HepG2 (cell line): Measurements from ENCODE around the gene TPX2. TPM values are rescaled to one million over a fixed set of nuclear protein-coding genes. Genes with fewer than 3 reads are reported as not detected.

ENCODE experiments used
- ADNP ChIP-seq: sonication (generic); formaldehyde crosslinking; IDR thresholded peaks from 2 replicates; pipeline ENCODE4 v1.4.0; 2020; ENCODE audit warnings: missing genetic modification reagents
- CENPX ChIP-seq: sonication (generic); formaldehyde crosslinking; IDR thresholded peaks from 2 replicates; pipeline ENCODE4 v1.9.0; 2021; ENCODE audit warnings: mild to moderate bottlenecking, missing genetic modification reagents, moderate library complexity
- CHCHD3 ChIP-seq: sonication (generic); formaldehyde crosslinking; IDR thresholded peaks from 2 replicates; pipeline ENCODE4 v1.8.0; 2022; ENCODE audit warnings: mild to moderate bottlenecking, missing genetic modification reagents, moderate library complexity
- ISL2 ChIP-seq: sonication (generic); formaldehyde crosslinking; IDR thresholded peaks from 2 replicates; pipeline ENCODE4 v1.5.0; 2020; ENCODE audit warnings: missing genetic modification reagents
- KMT2B ChIP-seq: IDR thresholded peaks from 2 replicates; pipeline ENCODE4 v1.6.1; 2016; ENCODE audit warnings: missing genetic modification reagents, missing compliant biosample characterization
- SMARCE1 ChIP-seq: fragments of 450-650 bp; IDR thresholded peaks from 2 replicates; pipeline ENCODE4 v1.6.1; 2017; ENCODE audit warnings: borderline replicate concordance
- SPEN ChIP-seq: sonication (generic); formaldehyde crosslinking; IDR thresholded peaks from 2 replicates; pipeline ENCODE4 v1.5.1; 2020; ENCODE audit warnings: low read depth, mild to moderate bottlenecking, missing genetic modification reagents
- ZNF224 ChIP-seq: sonication (generic); formaldehyde crosslinking; IDR thresholded peaks from 2 replicates; pipeline ENCODE4 v1.5.0; 2020; ENCODE audit warnings: mild to moderate bottlenecking, missing genetic modification reagents
- ZNF749 ChIP-seq: sonication (generic); formaldehyde crosslinking; IDR thresholded peaks from 2 replicates; pipeline ENCODE4 v1.8.0; 2022; ENCODE audit warnings: mild to moderate bottlenecking, missing genetic modification reagents, moderate library complexity, borderline replicate concordance
- polyA plus RNA-seq, 8 experiments: library from polyadenylated mRNA; depleted of rRNA in 3 of 8; stranded (reverse) in 7 of 8; unstranded in 1 of 8; fragments of >200 nt; fragmentation: Illumina TruSeq in 4 of 8; extraction: Trizol in 4 of 8; gene quantifications; 2 replicates each; pipeline versions ENCODE4 v1.2.1 to v1.2.3, GENCODE V29; 2011 to 2016; ENCODE audit warnings: low read depth in 4 of 8, missing spikeins in 1 of 8, mixed read lengths in 1 of 8; ENCODE audit not compliant: insufficient read depth in 1 of 8
- total RNA-seq, 5 experiments: library from RNA; depleted of rRNA; stranded (reverse); fragments of >200 nt; fragmentation: Illumina TruSeq; extraction: Trizol; gene quantifications; 2 replicates each; pipeline ENCODE4 v1.2.3, GENCODE V29; 2016; ENCODE audit warnings: low read depth in 1 of 5
- TF ChIP-seq, protein P1 (sequence below): IDR thresholded peaks from 2 replicates; pipeline ENCODE4 v1.4.0; 2020; ENCODE audit warnings: mild to moderate bottlenecking, missing genetic modification reagents
- TF ChIP-seq, protein P2 (sequence below): sonication (generic); formaldehyde crosslinking; IDR thresholded peaks from 2 replicates; pipeline ENCODE4 v1.4.0; 2020; ENCODE audit warnings: missing genetic modification reagents
- TF ChIP-seq, protein P3 (sequence below): sonication (generic); formaldehyde crosslinking; IDR thresholded peaks from 2 replicates; pipeline ENCODE4 v1.4.0; 2020; ENCODE audit warnings: missing genetic modification reagents
- TF ChIP-seq, protein P4 (sequence below): sonication (generic); formaldehyde crosslinking; IDR thresholded peaks from 2 replicates; pipeline ENCODE4 v1.8.0; 2022; ENCODE audit warnings: missing genetic modification reagents, mild to moderate bottlenecking, moderate library complexity, borderline replicate concordance

The TPX2 gene
- total and polyA plus RNA-seq, 2 of the 13 experiments (the other 11 are each of a cell fraction or from before 2014, with no cell fraction given), result 34.3 to 124 TPM

DNA sequence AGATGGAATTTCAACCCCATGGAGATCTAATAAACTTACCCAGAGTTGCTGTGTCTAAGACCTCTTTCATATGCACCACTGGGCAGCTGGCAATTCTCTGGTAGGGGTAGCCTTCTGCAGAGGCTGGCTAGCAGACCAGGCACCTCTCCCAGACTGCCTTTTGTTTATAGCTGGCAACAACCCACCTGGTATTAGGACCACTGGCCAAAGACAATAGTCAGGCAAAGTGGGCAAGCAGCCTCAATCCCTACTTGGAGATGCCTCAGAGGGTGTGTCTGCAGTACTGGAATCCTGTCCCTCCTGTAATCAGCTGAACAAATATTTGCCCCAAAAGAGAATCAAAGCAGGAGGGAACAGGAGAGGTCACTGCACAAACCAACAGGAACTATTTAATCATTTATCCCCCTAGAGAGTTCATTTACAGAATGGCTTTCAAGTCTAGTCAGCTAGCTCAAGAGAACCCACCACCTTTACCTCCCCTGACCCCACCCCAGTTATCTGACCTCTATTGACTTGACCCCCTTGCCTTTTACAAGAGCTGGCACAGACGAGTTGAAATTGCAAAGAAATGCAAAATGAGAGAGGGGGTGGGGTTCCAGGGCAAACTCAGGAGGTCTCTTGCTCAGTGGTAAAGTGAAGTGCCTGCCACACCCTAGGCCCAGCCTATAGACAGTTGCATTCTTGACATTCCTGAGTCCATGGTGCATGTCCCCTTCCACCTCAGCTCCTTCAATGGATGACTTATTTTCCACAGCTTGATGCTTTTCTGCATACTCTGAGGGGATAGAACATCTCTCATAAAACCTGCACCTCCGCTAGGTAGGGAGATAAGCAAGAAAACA is 19.2 kb upstream of the TPX2 start (continued):
- TF ChIP-seq SMARCE1, result no peak
- TF ChIP-seq, protein P1, sequence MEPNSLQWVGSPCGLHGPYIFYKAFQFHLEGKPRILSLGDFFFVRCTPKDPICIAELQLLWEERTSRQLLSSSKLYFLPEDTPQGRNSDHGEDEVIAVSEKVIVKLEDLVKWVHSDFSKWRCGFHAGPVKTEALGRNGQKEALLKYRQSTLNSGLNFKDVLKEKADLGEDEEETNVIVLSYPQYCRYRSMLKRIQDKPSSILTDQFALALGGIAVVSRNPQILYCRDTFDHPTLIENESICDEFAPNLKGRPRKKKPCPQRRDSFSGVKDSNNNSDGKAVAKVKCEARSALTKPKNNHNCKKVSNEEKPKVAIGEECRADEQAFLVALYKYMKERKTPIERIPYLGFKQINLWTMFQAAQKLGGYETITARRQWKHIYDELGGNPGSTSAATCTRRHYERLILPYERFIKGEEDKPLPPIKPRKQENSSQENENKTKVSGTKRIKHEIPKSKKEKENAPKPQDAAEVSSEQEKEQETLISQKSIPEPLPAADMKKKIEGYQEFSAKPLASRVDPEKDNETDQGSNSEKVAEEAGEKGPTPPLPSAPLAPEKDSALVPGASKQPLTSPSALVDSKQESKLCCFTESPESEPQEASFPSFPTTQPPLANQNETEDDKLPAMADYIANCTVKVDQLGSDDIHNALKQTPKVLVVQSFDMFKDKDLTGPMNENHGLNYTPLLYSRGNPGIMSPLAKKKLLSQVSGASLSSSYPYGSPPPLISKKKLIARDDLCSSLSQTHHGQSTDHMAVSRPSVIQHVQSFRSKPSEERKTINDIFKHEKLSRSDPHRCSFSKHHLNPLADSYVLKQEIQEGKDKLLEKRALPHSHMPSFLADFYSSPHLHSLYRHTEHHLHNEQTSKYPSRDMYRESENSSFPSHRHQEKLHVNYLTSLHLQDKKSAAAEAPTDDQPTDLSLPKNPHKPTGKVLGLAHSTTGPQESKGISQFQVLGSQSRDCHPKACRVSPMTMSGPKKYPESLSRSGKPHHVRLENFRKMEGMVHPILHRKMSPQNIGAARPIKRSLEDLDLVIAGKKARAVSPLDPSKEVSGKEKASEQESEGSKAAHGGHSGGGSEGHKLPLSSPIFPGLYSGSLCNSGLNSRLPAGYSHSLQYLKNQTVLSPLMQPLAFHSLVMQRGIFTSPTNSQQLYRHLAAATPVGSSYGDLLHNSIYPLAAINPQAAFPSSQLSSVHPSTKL, result peak; percentile 97
- TF ChIP-seq ZNF224 (CRISPR knock-in tag), result no peak
- TF ChIP-seq KMT2B (CRISPR knock-in tag), result peak; percentile 23; the same call in 1 of the 2 replicates
- TF ChIP-seq ZNF749 (CRISPR knock-in tag), result 0 out of 2 replicates have a peak, but pooled peaks have one; percentile 4
- TF ChIP-seq, protein P2, sequence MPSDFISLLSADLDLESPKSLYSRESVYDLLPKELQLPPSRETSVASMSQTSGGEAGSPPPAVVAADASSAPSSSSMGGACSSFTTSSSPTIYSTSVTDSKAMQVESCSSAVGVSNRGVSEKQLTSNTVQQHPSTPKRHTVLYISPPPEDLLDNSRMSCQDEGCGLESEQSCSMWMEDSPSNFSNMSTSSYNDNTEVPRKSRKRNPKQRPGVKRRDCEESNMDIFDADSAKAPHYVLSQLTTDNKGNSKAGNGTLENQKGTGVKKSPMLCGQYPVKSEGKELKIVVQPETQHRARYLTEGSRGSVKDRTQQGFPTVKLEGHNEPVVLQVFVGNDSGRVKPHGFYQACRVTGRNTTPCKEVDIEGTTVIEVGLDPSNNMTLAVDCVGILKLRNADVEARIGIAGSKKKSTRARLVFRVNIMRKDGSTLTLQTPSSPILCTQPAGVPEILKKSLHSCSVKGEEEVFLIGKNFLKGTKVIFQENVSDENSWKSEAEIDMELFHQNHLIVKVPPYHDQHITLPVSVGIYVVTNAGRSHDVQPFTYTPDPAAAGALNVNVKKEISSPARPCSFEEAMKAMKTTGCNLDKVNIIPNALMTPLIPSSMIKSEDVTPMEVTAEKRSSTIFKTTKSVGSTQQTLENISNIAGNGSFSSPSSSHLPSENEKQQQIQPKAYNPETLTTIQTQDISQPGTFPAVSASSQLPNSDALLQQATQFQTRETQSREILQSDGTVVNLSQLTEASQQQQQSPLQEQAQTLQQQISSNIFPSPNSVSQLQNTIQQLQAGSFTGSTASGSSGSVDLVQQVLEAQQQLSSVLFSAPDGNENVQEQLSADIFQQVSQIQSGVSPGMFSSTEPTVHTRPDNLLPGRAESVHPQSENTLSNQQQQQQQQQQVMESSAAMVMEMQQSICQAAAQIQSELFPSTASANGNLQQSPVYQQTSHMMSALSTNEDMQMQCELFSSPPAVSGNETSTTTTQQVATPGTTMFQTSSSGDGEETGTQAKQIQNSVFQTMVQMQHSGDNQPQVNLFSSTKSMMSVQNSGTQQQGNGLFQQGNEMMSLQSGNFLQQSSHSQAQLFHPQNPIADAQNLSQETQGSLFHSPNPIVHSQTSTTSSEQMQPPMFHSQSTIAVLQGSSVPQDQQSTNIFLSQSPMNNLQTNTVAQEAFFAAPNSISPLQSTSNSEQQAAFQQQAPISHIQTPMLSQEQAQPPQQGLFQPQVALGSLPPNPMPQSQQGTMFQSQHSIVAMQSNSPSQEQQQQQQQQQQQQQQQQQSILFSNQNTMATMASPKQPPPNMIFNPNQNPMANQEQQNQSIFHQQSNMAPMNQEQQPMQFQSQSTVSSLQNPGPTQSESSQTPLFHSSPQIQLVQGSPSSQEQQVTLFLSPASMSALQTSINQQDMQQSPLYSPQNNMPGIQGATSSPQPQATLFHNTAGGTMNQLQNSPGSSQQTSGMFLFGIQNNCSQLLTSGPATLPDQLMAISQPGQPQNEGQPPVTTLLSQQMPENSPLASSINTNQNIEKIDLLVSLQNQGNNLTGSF (CRISPR knock-in tag), result peak; percentile 62; the same call in 1 of the 2 replicates
- TF ChIP-seq SPEN (CRISPR knock-in tag), result peak; percentile 62
- TF ChIP-seq, protein P3, sequence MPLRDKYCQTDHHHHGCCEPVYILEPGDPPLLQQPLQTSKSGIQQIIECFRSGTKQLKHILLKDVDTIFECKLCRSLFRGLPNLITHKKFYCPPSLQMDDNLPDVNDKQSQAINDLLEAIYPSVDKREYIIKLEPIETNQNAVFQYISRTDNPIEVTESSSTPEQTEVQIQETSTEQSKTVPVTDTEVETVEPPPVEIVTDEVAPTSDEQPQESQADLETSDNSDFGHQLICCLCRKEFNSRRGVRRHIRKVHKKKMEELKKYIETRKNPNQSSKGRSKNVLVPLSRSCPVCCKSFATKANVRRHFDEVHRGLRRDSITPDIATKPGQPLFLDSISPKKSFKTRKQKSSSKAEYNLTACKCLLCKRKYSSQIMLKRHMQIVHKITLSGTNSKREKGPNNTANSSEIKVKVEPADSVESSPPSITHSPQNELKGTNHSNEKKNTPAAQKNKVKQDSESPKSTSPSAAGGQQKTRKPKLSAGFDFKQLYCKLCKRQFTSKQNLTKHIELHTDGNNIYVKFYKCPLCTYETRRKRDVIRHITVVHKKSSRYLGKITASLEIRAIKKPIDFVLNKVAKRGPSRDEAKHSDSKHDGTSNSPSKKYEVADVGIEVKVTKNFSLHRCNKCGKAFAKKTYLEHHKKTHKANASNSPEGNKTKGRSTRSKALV (CRISPR knock-in tag), result peak; percentile 89
- TF ChIP-seq, protein P4, sequence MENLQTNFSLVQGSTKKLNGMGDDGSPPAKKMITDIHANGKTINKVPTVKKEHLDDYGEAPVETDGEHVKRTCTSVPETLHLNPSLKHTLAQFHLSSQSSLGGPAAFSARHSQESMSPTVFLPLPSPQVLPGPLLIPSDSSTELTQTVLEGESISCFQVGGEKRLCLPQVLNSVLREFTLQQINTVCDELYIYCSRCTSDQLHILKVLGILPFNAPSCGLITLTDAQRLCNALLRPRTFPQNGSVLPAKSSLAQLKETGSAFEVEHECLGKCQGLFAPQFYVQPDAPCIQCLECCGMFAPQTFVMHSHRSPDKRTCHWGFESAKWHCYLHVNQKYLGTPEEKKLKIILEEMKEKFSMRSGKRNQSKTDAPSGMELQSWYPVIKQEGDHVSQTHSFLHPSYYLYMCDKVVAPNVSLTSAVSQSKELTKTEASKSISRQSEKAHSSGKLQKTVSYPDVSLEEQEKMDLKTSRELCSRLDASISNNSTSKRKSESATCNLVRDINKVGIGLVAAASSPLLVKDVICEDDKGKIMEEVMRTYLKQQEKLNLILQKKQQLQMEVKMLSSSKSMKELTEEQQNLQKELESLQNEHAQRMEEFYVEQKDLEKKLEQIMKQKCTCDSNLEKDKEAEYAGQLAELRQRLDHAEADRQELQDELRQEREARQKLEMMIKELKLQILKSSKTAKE (CRISPR knock-in tag), result peak; percentile 97
- TF ChIP-seq ISL2, result peak; percentile 99
- TF ChIP-seq CHCHD3 (CRISPR knock-in tag), result 0 out of 2 replicates have a peak, but pooled peaks have one; percentile 33
- TF ChIP-seq CENPX (CRISPR knock-in tag), result no peak
- TF ChIP-seq ADNP (CRISPR knock-in tag), result no peak
